ENCODE results near the gene TRIP12. TPM values are rescaled to one million over a fixed set of nuclear protein-coding genes. Genes with fewer than 3 reads are reported as not detected.

Gene TRIP12
- total and polyA plus RNA-seq, 2 of the 13 experiments (the other 11 are each of a cell fraction or from before 2014, with no cell fraction given), result 72.1 to 153 TPM

- Histone ChIP-seq H3K9ac (ENCODE audit: insufficient read depth, low read depth, low read length) (no peak overlapping the region), H3K27ac (ENCODE audit: extremely low read length, insufficient read depth, low read length) (no peak overlapping the region), H4K20me1 (ENCODE audit: insufficient read depth, low read length) (no peaks in the 10 kb centered on the region; the same call in 1 of the 2 replicates), H3K4me1 (ENCODE audit: insufficient read depth, low read length) (no peaks in the 10 kb centered on the region), H2AFZ (ENCODE audit: low read length) (no peak overlapping the region), H3K4me3 (replicated peaks in 1 of 3; ENCODE audit: insufficient read depth in 1 of 3, low read depth in 2 of 3, low read length in 3 of 3) (no peak overlapping the region), H3K27me3 (ENCODE audit: control insufficient read depth in 1 of 2, insufficient read depth in 2 of 2, low read length in 2 of 2) (no peaks in the 10 kb centered on the region), H3K79me2 (ENCODE audit: insufficient read depth, low read length) (no peaks in the 10 kb centered on the region), H3K9me3 (ENCODE audit: low read length) (no peaks in the 10 kb centered on the region), H3K4me2 (ENCODE audit: low read depth, low read length) (no peak overlapping the region), H3K36me3 (replicated peaks in 1 of 2; ENCODE audit: control insufficient read depth in 1 of 2, insufficient read depth in 2 of 2, low read length in 2 of 2) (peaks cover 27 to 76% of the 10 kb centered on the region in 2 experiments)
- POLR2A ChIA-PET, result no interaction called here
- in situ Hi-C loops (cut with HindIII; ENCODE audit: extremely low pct_ligation_motif_present, low pct_unique_long_range_greater_than_20kb) (no loop called here), intact Hi-C loops (cut with micrococcal nuclease; ENCODE audit: unreplicated experiment) (no loop called here)
- BruUV-seq (replicated peaks), result no TSS peak
- WGBS (ENCODE audit: low lambda C conversion rate), result over 99% methylated on average over 2 of the region's 2 CpGs
- FAIRE-seq (no peak), DNase-seq (ENCODE audit: low spot score) (no peak), ATAC-seq (no peak)
- TF ChIP-seq SP5 (CRISPR knock-in tag; IDR thresholded peaks at IDR 0.05; ENCODE audit: borderline replicate concordance, low read depth) (no peak), ATF1 (CRISPR knock-in tag; IDR thresholded peaks at IDR 0.05) (no peak), DR1 (CRISPR knock-in tag; IDR thresholded peaks at IDR 0.05) (no peak), SMYD3 (CRISPR knock-in tag; IDR thresholded peaks at IDR 0.05) (no peak), ZSCAN20 (CRISPR knock-in tag; IDR thresholded peaks at IDR 0.05; ENCODE audit: borderline replicate concordance) (no peak), E2F5 (CRISPR knock-in tag; conservative IDR thresholded peaks at IDR 0.05) (no peak), DBP (CRISPR knock-in tag; IDR thresholded peaks at IDR 0.05; ENCODE audit: not compliant biosample characterization) (no peak), ONECUT2 (CRISPR knock-in tag; IDR thresholded peaks at IDR 0.05) (no peak), GLMP (CRISPR knock-in tag; IDR thresholded peaks at IDR 0.05; ENCODE audit: borderline replicate concordance) (no peak), IKZF5 (CRISPR knock-in tag; IDR thresholded peaks at IDR 0.05) (no peak), MTF2 (CRISPR knock-in tag; IDR thresholded peaks at IDR 0.05; ENCODE audit: borderline replicate concordance) (no peak), YEATS4 (CRISPR knock-in tag; IDR thresholded peaks at IDR 0.05; ENCODE audit: borderline replicate concordance) (no peak), TP53 (CRISPR knock-in tag; conservative IDR thresholded peaks at IDR 0.05) (no peak)
- TF ChIP-seq, protein P1, sequence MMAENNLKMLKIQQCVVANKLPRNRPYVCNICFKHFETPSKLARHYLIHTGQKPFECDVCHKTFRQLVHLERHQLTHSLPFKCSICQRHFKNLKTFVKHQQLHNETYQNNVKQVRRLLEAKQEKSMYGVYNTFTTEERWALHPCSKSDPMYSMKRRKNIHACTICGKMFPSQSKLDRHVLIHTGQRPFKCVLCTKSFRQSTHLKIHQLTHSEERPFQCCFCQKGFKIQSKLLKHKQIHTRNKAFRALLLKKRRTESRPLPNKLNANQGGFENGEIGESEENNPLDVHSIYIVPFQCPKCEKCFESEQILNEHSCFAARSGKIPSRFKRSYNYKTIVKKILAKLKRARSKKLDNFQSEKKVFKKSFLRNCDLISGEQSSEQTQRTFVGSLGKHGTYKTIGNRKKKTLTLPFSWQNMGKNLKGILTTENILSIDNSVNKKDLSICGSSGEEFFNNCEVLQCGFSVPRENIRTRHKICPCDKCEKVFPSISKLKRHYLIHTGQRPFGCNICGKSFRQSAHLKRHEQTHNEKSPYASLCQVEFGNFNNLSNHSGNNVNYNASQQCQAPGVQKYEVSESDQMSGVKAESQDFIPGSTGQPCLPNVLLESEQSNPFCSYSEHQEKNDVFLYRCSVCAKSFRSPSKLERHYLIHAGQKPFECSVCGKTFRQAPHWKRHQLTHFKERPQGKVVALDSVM (CRISPR knock-in tag; IDR thresholded peaks at IDR 0.05), result no peak
- CTCF ChIA-PET (ENCODE audit: low intra/inter-chr PET ratio, low total read pairs), result no interaction called here
These were observed 89.3 kb downstream of the TRIP12 start for GRCh38 chr2:229832510-229832898.
